ENCODE results near the gene HNF1A.

- TF ChIP-seq BHLHE40 (IDR thresholded peaks at IDR 0.05; ENCODE audit: borderline replicate concordance) (no peak), FOXA1 (IDR thresholded peaks at IDR 0.05) (no peak), SUZ12 (IDR thresholded peaks at IDR 0.05) (no peak), HDGF (IDR thresholded peaks at IDR 0.05; ENCODE audit: borderline replicate concordance) (no peak)
Measured at GRCh38 chr12:120990487-120991055, 12.2 kb downstream of the HNF1A start.

Data from HEK293T (cell line).